GM11168 (cell line): ENCODE data around the gene TAS2R50.

Experiments
- in situ Hi-C: fragments of 300-500 bp; cut with MboI; formaldehyde crosslinking; loops from one replicate; pipeline ENCODE4 v1.12.0; 2022; ENCODE audit warnings: low sequenced_read_pairs; ENCODE audit not compliant: unreplicated experiment

The TAS2R50 gene

DNA sequence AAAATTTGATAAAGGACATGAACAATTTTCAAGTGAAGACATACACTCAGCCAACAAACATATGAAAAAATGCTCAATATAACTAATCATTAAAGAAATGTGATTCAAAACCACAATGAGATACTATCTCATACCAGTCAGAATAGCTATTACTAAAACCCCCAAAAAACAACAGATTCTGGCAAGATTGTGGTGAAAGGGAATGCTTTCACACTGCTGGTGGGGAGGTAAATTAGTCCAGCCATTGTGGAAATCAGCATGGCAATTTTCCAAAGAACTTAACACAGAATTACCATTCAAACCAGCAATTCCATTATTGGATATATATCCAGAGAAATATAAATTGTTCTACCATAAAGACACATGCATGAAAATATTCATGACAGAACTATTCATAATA is 29.0 kb downstream of the TAS2R50 start:
- in situ Hi-C loops, result no loop called here

DNA sequence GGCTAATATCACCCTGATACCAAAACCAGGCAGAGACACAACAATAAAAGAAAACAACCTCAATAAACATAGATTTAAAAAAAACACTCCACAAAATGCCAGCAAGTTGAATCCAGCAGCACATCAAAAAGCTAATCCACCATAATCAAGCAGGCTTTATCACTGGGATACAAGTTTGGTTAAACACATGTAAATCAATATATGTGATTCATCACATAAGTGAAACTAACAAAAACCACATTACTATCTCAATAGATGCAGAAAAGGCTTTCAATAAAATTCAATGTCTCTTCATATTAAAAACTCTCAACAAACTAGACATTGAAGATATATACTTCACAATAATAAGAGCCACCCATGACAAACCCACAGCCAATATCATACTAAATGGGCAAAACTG is 30.6 kb downstream of the TAS2R50 start:
- in situ Hi-C loops, result no loop called here

DNA sequence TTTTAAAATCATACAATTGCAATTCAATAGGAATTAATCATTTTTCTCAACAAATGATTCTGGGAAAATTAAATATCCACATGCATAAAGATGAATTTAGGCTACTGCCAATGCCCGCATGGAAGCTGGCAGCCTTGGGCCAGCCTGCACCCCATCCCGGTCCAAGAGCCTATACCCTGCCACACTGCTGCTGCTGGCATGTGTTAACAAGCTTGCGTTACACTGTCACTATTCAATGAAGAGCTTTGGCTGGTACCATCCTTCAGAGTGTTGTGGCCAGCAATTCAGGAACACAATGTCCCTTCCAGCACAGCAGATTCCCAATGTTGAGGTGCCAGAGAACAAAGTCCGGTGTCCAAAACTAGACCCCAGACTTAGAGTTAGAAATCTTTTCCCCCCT is 34.1 kb downstream of the TAS2R50 start:
- in situ Hi-C loops, result no loop called here

DNA sequence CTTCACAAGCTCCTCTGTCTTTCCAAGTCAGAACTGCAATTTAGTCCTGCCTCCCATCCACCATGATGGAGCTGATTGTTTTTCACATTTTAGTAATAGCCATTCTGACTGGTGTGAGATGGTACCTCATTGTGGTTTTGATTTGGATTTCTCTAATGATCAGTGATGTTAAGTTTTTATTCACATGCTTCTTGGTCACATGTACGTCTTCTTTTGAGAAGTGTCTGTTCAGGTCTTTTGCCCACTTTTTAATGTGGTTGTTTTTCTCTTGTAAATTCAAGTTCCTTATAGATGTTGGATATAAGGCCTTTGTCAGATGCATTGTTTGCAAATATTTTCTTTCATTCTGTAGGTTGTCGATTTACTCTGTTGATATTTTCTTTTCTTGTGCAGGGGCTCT is 43.5 kb downstream of the TAS2R50 start:
- in situ Hi-C loops, result no loop called here

DNA sequence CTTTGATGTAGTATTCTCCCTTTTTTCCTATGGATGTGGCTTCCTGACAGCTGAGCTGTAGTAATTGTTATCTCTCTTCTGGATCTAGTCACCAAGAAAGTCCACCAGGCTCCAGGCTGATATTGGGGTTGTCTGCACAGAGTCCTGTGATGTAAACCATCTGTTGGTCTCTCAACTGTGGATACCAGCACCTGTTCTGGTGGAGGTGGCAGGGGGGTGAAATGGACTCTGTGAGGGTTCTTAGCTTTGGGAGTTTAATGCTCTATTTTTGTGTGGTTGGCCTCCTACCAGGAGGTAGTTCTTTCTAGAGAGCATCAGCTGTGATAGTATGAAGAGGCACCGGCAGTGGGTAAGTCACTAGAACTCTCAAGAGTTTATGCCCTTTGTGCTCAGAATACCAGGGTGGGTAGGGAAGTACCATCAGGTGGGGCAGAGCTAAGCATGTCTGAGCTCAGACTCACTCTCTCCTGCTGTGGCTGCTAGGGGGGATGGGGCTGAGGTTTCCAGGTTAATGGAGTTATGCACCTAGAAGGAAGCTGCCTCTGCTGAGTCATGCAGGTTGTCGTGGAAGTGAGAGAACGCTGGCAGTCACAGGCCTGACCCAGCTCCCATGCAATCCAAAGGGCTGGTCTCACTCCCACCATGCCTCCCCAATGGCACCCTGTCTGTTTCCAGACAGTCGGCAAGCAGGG is 44.6 kb downstream of the TAS2R50 start:
- in situ Hi-C loops, result no loop called here

DNA sequence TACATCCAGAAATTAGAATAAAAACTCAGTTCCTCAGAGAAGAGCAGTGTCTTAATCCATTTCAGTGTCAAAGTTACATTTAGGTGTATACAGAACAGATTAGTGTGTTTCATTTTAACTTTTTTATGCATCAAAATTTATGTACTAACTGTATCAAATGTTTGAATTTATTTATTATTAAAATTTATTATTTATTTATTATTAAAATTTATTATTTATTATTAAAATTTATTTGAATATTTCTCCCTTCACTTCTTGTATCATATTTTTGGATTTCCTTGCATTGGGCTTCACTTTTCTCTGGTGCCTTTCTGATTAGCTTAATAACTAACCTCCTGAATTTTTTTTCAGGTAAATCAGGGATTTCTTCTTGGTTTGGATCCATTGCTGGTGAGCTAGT is 45.3 kb downstream of the TAS2R50 start:
- in situ Hi-C loops, result no loop called here

DNA sequence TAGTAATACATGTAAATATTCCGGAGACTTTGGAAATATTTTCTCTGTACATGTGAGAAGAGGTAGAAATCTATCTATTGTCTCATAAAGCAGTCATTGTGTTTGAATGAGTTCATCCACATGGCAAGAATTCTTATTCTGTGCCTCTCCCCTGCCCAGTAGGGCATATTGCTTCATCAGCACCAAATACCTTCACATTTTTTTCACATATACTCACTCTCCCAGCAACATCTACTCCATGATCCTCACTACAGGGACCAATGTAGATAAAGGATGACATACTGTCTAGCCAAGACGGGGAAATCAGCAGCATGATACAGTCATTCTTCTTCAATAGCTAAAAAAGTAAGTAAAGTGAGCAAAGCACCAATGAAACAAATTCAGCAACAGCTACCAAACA is 46.3 kb downstream of the TAS2R50 start:
- in situ Hi-C loops, result no loop called here

DNA sequence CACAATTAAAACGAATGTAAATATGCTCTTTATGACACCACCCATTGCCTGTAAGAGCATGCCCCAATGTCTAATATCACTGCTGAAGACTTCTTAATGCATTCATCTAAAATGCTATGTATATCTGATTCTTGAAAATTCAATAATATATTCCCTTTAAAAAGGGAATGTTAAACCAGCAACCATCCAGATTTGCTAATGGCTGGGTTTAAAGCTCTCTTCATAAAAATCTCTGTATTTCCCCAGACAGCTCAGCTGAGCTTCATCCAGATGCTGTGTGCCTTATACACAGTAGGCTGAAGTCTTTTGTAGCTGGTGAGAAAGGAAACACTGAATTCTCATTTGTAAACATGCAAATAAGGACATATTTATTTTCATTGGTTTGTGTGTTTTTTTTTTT is 47.5 kb downstream of the TAS2R50 start, which contains the start of gene TAS2R14:
TAS2R14 (minus strand) TSS at position 101 of the 400 bp plus-strand sequence; CDS start at position 45, 56 bp downstream.
- in situ Hi-C loops, result no loop called here

DNA sequence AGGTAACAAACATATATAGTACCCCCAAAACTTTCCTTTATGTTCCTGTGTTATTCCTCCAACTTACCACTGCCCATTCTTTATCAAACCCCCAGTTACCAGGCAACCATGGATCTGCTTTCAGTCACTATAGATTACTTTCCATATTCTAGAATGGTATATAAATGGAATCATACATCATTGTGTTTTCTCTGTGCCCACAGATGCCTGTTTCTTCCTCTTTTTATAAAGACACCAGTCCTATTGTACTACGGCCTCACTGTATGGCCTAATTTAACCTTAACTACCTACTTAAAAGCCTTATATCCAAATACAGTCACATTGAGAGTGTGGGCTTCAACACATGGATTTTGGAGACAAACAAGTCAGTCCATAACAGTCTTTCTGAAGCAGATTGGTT is 50.2 kb downstream of the TAS2R50 start:
- in situ Hi-C loops, result no loop called here
